ENCODE data around the gene LCN6.

DNA sequence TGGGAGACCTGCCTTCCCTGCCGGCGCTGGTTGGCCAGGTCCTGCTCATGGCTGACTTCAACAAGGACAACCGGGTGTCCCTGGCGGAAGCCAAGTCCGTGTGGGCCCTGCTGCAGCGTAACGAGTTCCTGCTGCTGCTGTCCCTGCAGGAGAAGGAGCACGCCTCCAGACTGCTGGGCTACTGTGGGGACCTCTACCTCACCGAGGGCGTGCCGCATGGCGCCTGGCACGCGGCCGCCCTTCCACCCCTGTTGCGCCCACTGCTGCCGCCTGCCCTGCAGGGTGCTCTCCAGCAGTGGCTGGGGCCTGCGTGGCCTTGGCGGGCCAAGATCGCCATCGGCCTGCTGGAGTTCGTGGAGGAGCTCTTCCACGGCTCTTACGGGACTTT, 25.4 kb downstream of the LCN6 start:
- TF ChIP-seq CTCF (IDR thresholded peaks at IDR 0.05; ENCODE audit: poor library complexity, severe bottlenecking) = no peak
- no peak for TF ChIP-seq REST (IDR thresholded peaks at IDR 0.05; ENCODE audit: borderline replicate concordance)
- TF ChIP-seq TAF1 (IDR thresholded peaks at IDR 0.05; ENCODE audit: low read depth) = no peak
- no peak for TF ChIP-seq RAD21 (conservative IDR thresholded peaks at IDR 0.05)
- TF ChIP-seq EZH2 (IDR thresholded peaks at IDR 0.05; ENCODE audit: borderline replicate concordance, insufficient read depth, low read length, poor library complexity, severe bottlenecking) = no peak
- no peak for TF ChIP-seq POLR2AphosphoS5 (IDR thresholded peaks at IDR 0.05)
- no peak for TF ChIP-seq EP300 (conservative IDR thresholded peaks at IDR 0.05; ENCODE audit: poor library complexity, severe bottlenecking)
